Astrocyte of the spinal cord (primary cell): Measurements from ENCODE around the gene SLC8A1.

Experiments used
- DNase-seq: peaks from one replicate; pipeline ENCODE4 v3.0.0; 2011; ENCODE audit warnings: low read depth, low spot score
- H3K4me3 ChIP-seq: 2 replicates; pipeline ENCODE4 v1.5.1; 2011; ENCODE audit warnings: low read depth, mild to moderate bottlenecking, low read length, moderate library complexity
- in situ Hi-C: cut with HindIII; loops from 2 replicates; pipeline ENCODE4 v1.10.0; 2017; ENCODE audit warnings: low sequenced_read_pairs
- TF ChIP-seq, protein P1 (sequence below): IDR thresholded peaks from 2 replicates; pipeline ENCODE4 v1.5.1; 2012; ENCODE audit warnings: low read depth, mild to moderate bottlenecking, low read length, inconsistent platforms

SLC8A1 gene

DNA sequence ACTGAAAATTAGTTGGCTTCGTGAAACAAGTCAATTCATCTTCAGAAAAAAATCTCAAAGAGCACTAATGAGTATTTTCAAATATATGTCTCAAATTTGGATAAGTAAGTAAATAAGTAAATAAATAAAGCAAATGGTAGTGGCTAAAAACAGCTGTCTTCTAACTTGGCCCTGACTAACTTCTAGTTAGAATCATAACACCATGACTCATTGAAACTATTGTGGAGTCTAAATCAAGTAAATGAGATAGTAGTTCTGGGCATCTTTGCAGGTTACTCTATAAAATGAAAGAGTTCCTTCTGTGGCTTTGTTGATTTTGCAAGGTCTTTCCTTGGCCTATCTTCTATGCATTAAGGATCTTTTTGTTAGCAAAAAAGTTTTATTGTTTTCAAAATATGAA lies 110.7 kb downstream of the SLC8A1 start:
- no peak overlapping the region for H3K4me3 ChIP-seq
- TF ChIP-seq, protein P1, sequence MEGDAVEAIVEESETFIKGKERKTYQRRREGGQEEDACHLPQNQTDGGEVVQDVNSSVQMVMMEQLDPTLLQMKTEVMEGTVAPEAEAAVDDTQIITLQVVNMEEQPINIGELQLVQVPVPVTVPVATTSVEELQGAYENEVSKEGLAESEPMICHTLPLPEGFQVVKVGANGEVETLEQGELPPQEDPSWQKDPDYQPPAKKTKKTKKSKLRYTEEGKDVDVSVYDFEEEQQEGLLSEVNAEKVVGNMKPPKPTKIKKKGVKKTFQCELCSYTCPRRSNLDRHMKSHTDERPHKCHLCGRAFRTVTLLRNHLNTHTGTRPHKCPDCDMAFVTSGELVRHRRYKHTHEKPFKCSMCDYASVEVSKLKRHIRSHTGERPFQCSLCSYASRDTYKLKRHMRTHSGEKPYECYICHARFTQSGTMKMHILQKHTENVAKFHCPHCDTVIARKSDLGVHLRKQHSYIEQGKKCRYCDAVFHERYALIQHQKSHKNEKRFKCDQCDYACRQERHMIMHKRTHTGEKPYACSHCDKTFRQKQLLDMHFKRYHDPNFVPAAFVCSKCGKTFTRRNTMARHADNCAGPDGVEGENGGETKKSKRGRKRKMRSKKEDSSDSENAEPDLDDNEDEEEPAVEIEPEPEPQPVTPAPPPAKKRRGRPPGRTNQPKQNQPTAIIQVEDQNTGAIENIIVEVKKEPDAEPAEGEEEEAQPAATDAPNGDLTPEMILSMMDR, result no peak
- in situ Hi-C loops, result no loop called here
- DNase-seq, result peak; percentile 50

DNA sequence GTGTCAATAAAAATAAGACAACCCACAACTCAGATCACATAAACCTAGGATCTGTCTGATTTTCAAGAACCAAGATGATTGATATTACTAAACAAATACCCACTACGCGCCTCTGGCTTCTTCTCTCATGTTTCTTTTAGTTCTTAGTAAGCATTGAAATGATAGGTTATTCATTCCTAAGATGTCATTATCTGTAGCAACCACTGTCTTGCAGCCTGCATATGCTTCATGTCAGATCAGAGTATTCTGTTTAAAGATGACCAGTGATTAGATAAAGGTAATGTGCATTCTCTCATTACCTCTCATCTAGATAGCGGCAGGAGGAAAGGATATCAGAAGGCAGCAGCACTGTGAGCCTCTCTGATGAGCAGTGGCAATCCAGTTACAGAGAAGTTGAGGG lies 112.9 kb downstream of the SLC8A1 start:
- no peak for DNase-seq
- H3K4me3 ChIP-seq, result no peak overlapping the region
- TF ChIP-seq, protein P1, result no peak
- in situ Hi-C loops, result no loop called here

DNA sequence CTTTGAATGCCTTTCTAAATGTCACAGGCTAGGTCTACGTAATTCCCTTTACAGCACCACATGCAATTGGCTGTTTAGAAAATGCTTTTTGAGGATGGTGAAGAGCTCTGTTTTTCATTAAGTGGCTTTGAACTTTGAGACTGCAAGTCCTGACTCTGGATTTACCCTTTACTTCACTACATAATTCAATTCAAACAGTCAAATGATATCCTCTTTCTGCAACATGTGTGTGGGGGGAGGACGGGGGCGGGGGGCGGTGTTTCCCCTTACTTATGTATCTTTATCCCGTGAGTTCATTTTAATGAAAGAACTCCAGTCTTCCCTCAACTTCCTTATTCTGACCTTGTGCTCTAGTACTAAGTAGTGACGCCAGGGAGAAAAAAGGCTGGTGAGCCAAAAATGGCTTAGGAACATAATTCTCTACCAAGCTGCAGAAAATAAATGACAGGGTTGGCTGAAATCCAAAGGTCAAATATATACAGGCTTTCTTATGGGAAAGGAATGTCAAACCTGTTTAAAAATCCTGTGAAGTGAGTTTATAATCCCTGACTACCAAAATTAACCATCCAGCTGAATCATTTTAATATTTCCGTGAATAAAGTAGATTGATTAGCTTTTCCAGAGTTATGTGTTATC lies 119.6 kb downstream of the SLC8A1 start:
- DNase-seq, result peak; percentile 80
- H3K4me3 ChIP-seq, result no peak overlapping the region
- in situ Hi-C loops, result no loop called here
- TF ChIP-seq, protein P1, result no peak

DNA sequence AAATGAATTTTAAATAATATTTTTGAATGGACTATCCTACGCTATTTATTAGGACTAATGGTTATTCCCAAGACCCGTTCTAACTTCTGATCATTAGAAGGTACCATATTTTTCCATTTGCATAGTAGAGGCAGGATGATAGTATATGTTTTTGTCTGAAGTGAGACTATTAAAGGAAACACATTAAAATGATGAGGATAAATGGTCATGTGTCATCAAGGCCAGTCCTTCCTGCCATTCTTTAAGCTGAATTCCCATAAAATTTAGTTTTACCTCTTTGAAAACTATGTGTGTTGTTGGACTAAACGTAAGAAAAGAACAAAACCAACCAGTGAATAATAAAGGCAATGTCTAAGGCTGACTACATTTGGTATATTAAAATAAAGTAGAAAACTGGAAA lies 121.8 kb downstream of the SLC8A1 start:
- TF ChIP-seq, protein P1, result no peak
- no peak overlapping the region for H3K4me3 ChIP-seq
- in situ Hi-C loops, result no loop called here
- DNase-seq, result no peak

DNA sequence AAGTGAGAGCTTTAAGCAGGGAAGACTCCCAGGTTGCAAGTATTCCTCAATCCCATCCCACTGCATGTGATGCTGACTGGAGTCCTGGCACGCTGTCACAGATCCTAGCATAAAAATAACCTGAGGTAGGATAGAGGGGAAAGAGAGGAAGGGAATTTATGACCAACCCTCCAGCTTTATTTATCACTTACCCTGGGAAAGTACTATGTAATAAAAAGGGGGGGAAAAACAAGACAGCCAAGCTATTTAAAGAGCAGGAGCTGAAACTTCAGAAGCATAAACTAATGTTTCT lies 122.2 kb downstream of the SLC8A1 start:
- TF ChIP-seq, protein P1, result no peak
- H3K4me3 ChIP-seq, result no peak overlapping the region
- no peak for DNase-seq
- in situ Hi-C loops, result no loop called here

DNA sequence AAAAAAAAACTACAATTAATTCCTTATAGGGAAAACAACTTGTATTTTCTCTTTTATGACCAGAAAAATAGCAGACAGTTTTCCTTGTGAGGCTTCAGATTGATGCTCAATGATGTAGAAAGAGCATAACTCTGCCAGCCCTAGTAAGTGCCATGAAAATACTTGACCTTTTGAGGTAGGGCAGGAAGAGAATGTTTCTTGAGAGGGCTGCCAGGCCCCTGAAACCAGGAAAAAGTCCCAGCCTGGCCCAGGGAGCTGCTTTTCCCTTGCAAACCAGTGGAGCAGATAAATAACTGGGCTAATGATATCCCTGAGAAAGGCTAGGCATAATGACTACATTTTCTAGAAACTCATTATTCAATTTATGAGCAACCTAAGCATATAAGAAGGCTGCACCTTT lies 126.8 kb downstream of the SLC8A1 start:
- no peak overlapping the region for H3K4me3 ChIP-seq
- TF ChIP-seq, protein P1, result no peak
- in situ Hi-C loops, result no loop called here
- no peak for DNase-seq

DNA sequence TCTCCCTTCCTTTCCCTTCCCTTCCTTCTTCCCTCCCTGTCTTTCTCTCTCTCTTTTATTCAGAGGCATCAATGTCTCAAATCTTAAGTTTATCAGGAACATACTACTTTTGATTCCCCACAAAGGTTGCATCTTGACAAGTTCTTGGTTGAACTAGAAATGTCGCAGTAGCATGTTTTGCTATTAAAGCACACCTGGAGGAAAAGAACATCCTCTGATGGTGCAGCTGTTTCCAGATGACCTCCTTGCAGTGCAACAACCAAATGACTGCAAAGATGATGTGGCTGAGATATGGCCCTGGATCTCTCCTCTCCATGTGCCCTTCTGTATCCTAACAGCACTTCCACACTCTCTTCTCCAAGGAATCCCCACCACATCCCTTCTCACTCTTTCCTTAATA lies 127.2 kb downstream of the SLC8A1 start:
- TF ChIP-seq, protein P1, result no peak
- no peak for DNase-seq
- in situ Hi-C loops, result no loop called here
- H3K4me3 ChIP-seq, result no peak overlapping the region
